ENCODE results near the gene ACAA1. TPM values are rescaled to one million over a fixed set of nuclear protein-coding genes. Genes with fewer than 3 reads are reported as not detected.

The ACAA1 gene
- total and polyA plus RNA-seq, 2 of the 13 experiments (the other 11 are each of a cell fraction or from before 2014, with no cell fraction given), result 60.8 to 188 TPM

GRCh38 chr3:38119248-38119544 lies 17.7 kb downstream of the ACAA1 start:
- no peak overlapping the region for H3K27ac ChIP-seq (ENCODE audit: extremely low read length, insufficient read depth, low read length)
- intact Hi-C loops (cut with micrococcal nuclease; ENCODE audit: unreplicated experiment), result no loop called here
- no peak for DNase-seq (ENCODE audit: low spot score)
- WGBS (ENCODE audit: low lambda C conversion rate), result 100% methylated on average over 1 of the region's 1 CpG
- H4K20me1 ChIP-seq (ENCODE audit: insufficient read depth, low read length), result peaks cover 24% of the 10 kb centered on the region
- no peaks in the 10 kb centered on the region for H3K79me2 ChIP-seq (ENCODE audit: insufficient read depth, low read length)
- no peak overlapping the region for H3K4me2 ChIP-seq (ENCODE audit: low read depth, low read length)
- no peak for ATAC-seq
- BruUV-seq (replicated peaks), result no TSS peak
- H3K36me3 ChIP-seq (replicated peaks in 1 of 2; ENCODE audit: control insufficient read depth in 1 of 2, insufficient read depth in 2 of 2, low read length in 2 of 2), result peaks cover 16 to 41% of the 10 kb centered on the region in 2 experiments
- TF ChIP-seq ZNF282 (IDR thresholded peaks at IDR 0.05; ENCODE audit: partially characterized antibody), result no peak
- TF ChIP-seq ZNF777 (CRISPR knock-in tag; IDR thresholded peaks at IDR 0.05), result 0 out of 2 replicates have a peak, but pooled peaks have one; percentile 2
- TF ChIP-seq MAFG (CRISPR knock-in tag; IDR thresholded peaks at IDR 0.05), result no peak
- peak; percentile 29; the same call in 1 of the 2 replicates for TF ChIP-seq POLR2G (IDR thresholded peaks at IDR 0.05; ENCODE audit: low read depth, low read length)
- no peak overlapping the region for H3K9ac ChIP-seq (ENCODE audit: insufficient read depth, low read depth, low read length)
- ChIA-PET POLR2A (interaction anchor here (1.8 to 8.0 kb wide), 4 partner anchors 11 to 46 kb away, joined by 5 to 87 read pairs (median 44); partner anchors contain the start of genes ACAA1, MYD88 and OXSR1), CTCF (ENCODE audit: low intra/inter-chr PET ratio, low total read pairs) (no interaction called here)
- H3K9me3 ChIP-seq (ENCODE audit: low read length), result no peaks in the 10 kb centered on the region
- peaks cover 0 to 6% of the 10 kb centered on the region in 2 experiments; a peak in 1 of 5 replicates for H3K27me3 ChIP-seq (ENCODE audit: control insufficient read depth in 1 of 2, insufficient read depth in 2 of 2, low read length in 2 of 2)
- no peak overlapping the region for H2AFZ ChIP-seq (ENCODE audit: low read length)
- H3K4me3 ChIP-seq (replicated peaks in 1 of 3; ENCODE audit: insufficient read depth in 1 of 3, low read depth in 2 of 3, low read length in 3 of 3), result no peak overlapping the region
- peaks cover 26% of the 10 kb centered on the region for H3K4me1 ChIP-seq (ENCODE audit: insufficient read depth, low read length)
- FAIRE-seq, result no peak
- in situ Hi-C loops (cut with HindIII; ENCODE audit: extremely low pct_ligation_motif_present, low pct_unique_long_range_greater_than_20kb), result loop anchor here (10.0 kb wide), 1 partner anchor 156 kb away; no protein-coding TSS in a partner anchor

- Histone ChIP-seq H3K27ac (ENCODE audit: extremely low read length, insufficient read depth, low read length) (peak overlapping the region; percentile 14), H3K79me2 (ENCODE audit: insufficient read depth, low read length) (no peaks in the 10 kb centered on the region), H2AFZ (ENCODE audit: low read length) (no peak overlapping the region), H3K9ac (ENCODE audit: insufficient read depth, low read depth, low read length) (no peak overlapping the region), H3K4me1 (ENCODE audit: insufficient read depth, low read length) (peaks cover 24% of the 10 kb centered on the region; the same call in 1 of the 2 replicates), H3K9me3 (ENCODE audit: low read length) (no peaks in the 10 kb centered on the region), H4K20me1 (ENCODE audit: insufficient read depth, low read length) (peaks cover 21% of the 10 kb centered on the region), H3K4me3 (replicated peaks in 1 of 3; ENCODE audit: insufficient read depth in 1 of 3, low read depth in 2 of 3, low read length in 3 of 3) (no peak overlapping the region), H3K36me3 (replicated peaks in 1 of 2; ENCODE audit: control insufficient read depth in 1 of 2, insufficient read depth in 2 of 2, low read length in 2 of 2) (peaks cover 15 to 36% of the 10 kb centered on the region in 2 experiments), H3K27me3 (ENCODE audit: control insufficient read depth in 1 of 2, insufficient read depth in 2 of 2, low read length in 2 of 2) (peaks cover 0 to 8% of the 10 kb centered on the region in 2 experiments; a peak in 1 of 5 replicates), H3K4me2 (ENCODE audit: low read depth, low read length) (no peak overlapping the region)
- intact Hi-C loops (cut with micrococcal nuclease; ENCODE audit: unreplicated experiment), result loop anchor here (1.0 kb wide), 1 partner anchor 164 kb away; the partner anchor contains the start of gene SLC22A14
- no peak for ATAC-seq
- in situ Hi-C loops (cut with HindIII; ENCODE audit: extremely low pct_ligation_motif_present, low pct_unique_long_range_greater_than_20kb), result loop anchor here (10.0 kb wide), 1 partner anchor 156 kb away; no protein-coding TSS in a partner anchor
- POLR2A ChIA-PET, result interaction anchor here (1.0 to 8.0 kb wide), 5 partner anchors 10 to 180 kb away, joined by 3 to 87 read pairs (median 25); partner anchors contain the start of genes ACAA1, MYD88 and OXSR1
- BruUV-seq (replicated peaks), result TSS peak; percentile 35
- 94% methylated on average over 7 of the region's 13 CpGs for WGBS (ENCODE audit: low lambda C conversion rate)
- FAIRE-seq, result no peak
- CTCF ChIA-PET (ENCODE audit: low intra/inter-chr PET ratio, low total read pairs), result no interaction called here
- DNase-seq (ENCODE audit: low spot score), result no peak
- TF ChIP-seq HDAC2 (CRISPR knock-in tag; IDR thresholded peaks at IDR 0.05) (no peak), ZNF10 (CRISPR knock-in tag; IDR thresholded peaks at IDR 0.05; ENCODE audit: borderline replicate concordance, low read depth) (no peak), KIAA2018 (CRISPR knock-in tag; IDR thresholded peaks at IDR 0.05; ENCODE audit: borderline replicate concordance) (no peak), ZNF282 (IDR thresholded peaks at IDR 0.05; ENCODE audit: partially characterized antibody) (no peak)
Measured at GRCh38 chr3:38118421-38119247, 18.3 kb downstream of the ACAA1 start.
